ENCODE data around the gene CHN2.

DNA sequence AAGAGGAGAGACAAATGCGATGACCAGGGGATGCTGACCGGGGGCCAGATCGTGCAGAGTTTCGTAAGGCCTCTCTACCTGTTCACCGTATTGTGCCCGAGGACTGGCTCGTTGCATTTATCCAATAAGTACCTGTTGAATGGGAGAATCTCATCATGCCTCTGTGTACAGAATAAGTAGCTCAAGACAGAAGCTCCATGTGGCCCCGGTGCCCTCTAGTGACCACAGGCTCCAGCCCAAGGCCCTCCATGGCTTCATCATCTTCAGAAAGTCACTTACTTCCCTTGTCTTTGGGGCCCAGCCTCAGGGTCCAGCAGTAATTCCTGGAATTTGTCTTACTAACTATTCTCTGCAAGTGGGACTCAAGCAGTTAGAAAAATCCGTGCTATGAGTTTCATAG, 151.0 kb downstream of the CHN2 start:
- TF ChIP-seq, protein P1, sequence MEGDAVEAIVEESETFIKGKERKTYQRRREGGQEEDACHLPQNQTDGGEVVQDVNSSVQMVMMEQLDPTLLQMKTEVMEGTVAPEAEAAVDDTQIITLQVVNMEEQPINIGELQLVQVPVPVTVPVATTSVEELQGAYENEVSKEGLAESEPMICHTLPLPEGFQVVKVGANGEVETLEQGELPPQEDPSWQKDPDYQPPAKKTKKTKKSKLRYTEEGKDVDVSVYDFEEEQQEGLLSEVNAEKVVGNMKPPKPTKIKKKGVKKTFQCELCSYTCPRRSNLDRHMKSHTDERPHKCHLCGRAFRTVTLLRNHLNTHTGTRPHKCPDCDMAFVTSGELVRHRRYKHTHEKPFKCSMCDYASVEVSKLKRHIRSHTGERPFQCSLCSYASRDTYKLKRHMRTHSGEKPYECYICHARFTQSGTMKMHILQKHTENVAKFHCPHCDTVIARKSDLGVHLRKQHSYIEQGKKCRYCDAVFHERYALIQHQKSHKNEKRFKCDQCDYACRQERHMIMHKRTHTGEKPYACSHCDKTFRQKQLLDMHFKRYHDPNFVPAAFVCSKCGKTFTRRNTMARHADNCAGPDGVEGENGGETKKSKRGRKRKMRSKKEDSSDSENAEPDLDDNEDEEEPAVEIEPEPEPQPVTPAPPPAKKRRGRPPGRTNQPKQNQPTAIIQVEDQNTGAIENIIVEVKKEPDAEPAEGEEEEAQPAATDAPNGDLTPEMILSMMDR (IDR thresholded peaks at IDR 0.05) = peak in 4 of 5 experiments; percentile 8 to 35 (median 28)
- TF ChIP-seq POLR2A (IDR thresholded peaks at IDR 0.05) (no peak), EP300 (IDR thresholded peaks at IDR 0.05; ENCODE audit: low read depth) (no peak)

Measured in transverse colon (tissue), 3 donors.